HL-60 (cell line): ENCODE measurements around the gene KIRREL1.

Experiments
- DNase-seq, 2 experiments: peaks; one replicate each; pipeline ENCODE4 v3.0.0-alpha.2; 2010 to 2020; ENCODE audit warnings: low read depth in 1 of 2, low spot score in 1 of 2
- H3K27ac ChIP-seq: fragments of 250-450 bp; sonication (Bioruptor Pico); replicated peaks from 2 replicates; pipeline ENCODE4 v1.5.1; 2020; ENCODE audit warnings: mild to moderate bottlenecking, moderate library complexity
- H3K27me3 ChIP-seq: fragments of 250-450 bp; sonication (Bioruptor Pico); 2 replicates; pipeline ENCODE4 v1.5.1; 2021; ENCODE audit warnings: mild to moderate bottlenecking, moderate library complexity; ENCODE audit not compliant: insufficient read depth, poor library complexity, severe bottlenecking
- H3K4me3 ChIP-seq: replicated peaks from 2 replicates; pipeline ENCODE4 v1.5.1; 2011; ENCODE audit warnings: mild to moderate bottlenecking, control low read depth, low read length; ENCODE audit not compliant: insufficient read depth
- CTCF ChIP-seq: IDR thresholded peaks from one replicate; pipeline ENCODE4 v1.5.1; 2011; ENCODE audit warnings: low read length, control low read depth, inconsistent platforms; ENCODE audit not compliant: insufficient read depth
- GABPA ChIP-seq: IDR thresholded peaks from 2 replicates; pipeline ENCODE4 v1.6.1; 2012; ENCODE audit warnings: low read depth
- POLR2AphosphoS5 ChIP-seq: IDR thresholded peaks from 2 replicates; pipeline ENCODE4 v1.6.1; 2012; ENCODE audit warnings: low read depth
- REST ChIP-seq: IDR thresholded peaks from 2 replicates; pipeline ENCODE4 v1.6.1; 2012; ENCODE audit warnings: low read depth; ENCODE audit not compliant: insufficient replicate concordance
- SPI1 ChIP-seq: IDR thresholded peaks from 2 replicates; pipeline ENCODE4 v1.6.1; 2012; ENCODE audit warnings: low read depth, mild to moderate bottlenecking, borderline replicate concordance

Gene KIRREL1

GRCh38 chr1:158100498-158100897 lies 107.1 kb downstream of the KIRREL1 start:
- H3K27me3 ChIP-seq, result peaks cover 8% of the 10 kb centered on the region
- DNase-seq, result no peak
- no peak overlapping the region for H3K4me3 ChIP-seq
- H3K27ac ChIP-seq, result no peak overlapping the region
- TF ChIP-seq POLR2AphosphoS5 (no peak), SPI1 (no peak), CTCF (no peak), GABPA (no peak), REST (no peak)

GRCh38 chr1:158101455-158101854 lies 108.0 kb downstream of the KIRREL1 start:
- H3K4me3 ChIP-seq, result no peak overlapping the region
- H3K27me3 ChIP-seq, result peaks cover 8% of the 10 kb centered on the region
- TF ChIP-seq SPI1 (no peak), POLR2AphosphoS5 (no peak), REST (no peak), GABPA (no peak), CTCF (no peak)
- H3K27ac ChIP-seq, result no peak overlapping the region
- DNase-seq, result no peak

- no peak for TF ChIP-seq SPI1
- no peak for TF ChIP-seq REST
- no peak for TF ChIP-seq POLR2AphosphoS5
- TF ChIP-seq CTCF, result no peak
- TF ChIP-seq GABPA, result no peak
- DNase-seq, result no peak
- Histone ChIP-seq H3K4me3 (no peak overlapping the region), H3K27me3 (peaks cover 8% of the 10 kb centered on the region), H3K27ac (no peak overlapping the region)
Observed at GRCh38 chr1:158101927-158102326, 108.5 kb downstream of the KIRREL1 start.
